SK-N-SH (cell line): Measurements from ENCODE around the gene ANXA9.

Experiments used
- CTCF ChIP-seq: fragments of 200-600 bp; sonication (generic); IDR thresholded peaks from 2 replicates; pipeline ENCODE4 v1.6.1; 2017; ENCODE audit warnings: antibody characterized with exemption, mild to moderate bottlenecking, moderate library complexity
- ELF1 ChIP-seq: IDR thresholded peaks from 2 replicates; pipeline ENCODE4 v1.4.0; 2012
- EP300 ChIP-seq, 2 experiments: IDR thresholded peaks; 2 replicates each; pipeline versions ENCODE4 v1.4.0 to v1.6.1; 2012; ENCODE audit warnings: borderline replicate concordance in 1 of 2, low read depth in 1 of 2, low read length in 1 of 2
- FOXJ3 ChIP-seq: sonication (generic); formaldehyde crosslinking; IDR thresholded peaks from 2 replicates; pipeline ENCODE4 v1.5.1; 2020; ENCODE audit warnings: mild to moderate bottlenecking, missing genetic modification reagents
- MAX ChIP-seq: IDR thresholded peaks from 2 replicates; pipeline ENCODE4 v1.4.0; 2012; ENCODE audit warnings: low read depth
- MXI1 ChIP-seq: IDR thresholded peaks from 2 replicates; pipeline ENCODE4 v1.6.1; 2012; ENCODE audit warnings: mild to moderate bottlenecking, low read depth, low read length, improper control_type of control experiment
- NFIC ChIP-seq: IDR thresholded peaks from 2 replicates; pipeline ENCODE4 v1.4.0; 2012; ENCODE audit warnings: borderline replicate concordance
- PBX3 ChIP-seq: IDR thresholded peaks from 2 replicates; pipeline ENCODE4; 2012
- POLR2AphosphoS5 ChIP-seq: IDR thresholded peaks from 2 replicates; pipeline ENCODE4 v1.6.1; 2012; ENCODE audit warnings: low read depth, low read length
- RAD21 ChIP-seq: IDR thresholded peaks from 2 replicates; pipeline ENCODE4 v1.6.1; 2012; ENCODE audit warnings: mild to moderate bottlenecking, low read length
- SMC3 ChIP-seq: IDR thresholded peaks from 2 replicates; pipeline ENCODE4 v1.6.1; 2012; ENCODE audit warnings: low read depth, low read length, improper control_type of control experiment
- TAF1 ChIP-seq: IDR thresholded peaks from 2 replicates; pipeline ENCODE4 v1.6.1; 2012; ENCODE audit warnings: low read depth, mild to moderate bottlenecking, low read length, moderate library complexity, borderline replicate concordance
- YY1 ChIP-seq: IDR thresholded peaks from 2 replicates; pipeline ENCODE4 v1.4.0; 2012; ENCODE audit warnings: low read depth, mild to moderate bottlenecking

GRCh38 chr1:150964164-150964489 lies 18.0 kb upstream of the ANXA9 start:
- no peak for TF ChIP-seq CTCF
- TF ChIP-seq ELF1 = no peak
- no peak for TF ChIP-seq EP300 (IDR thresholded peaks at IDR 0.05; ENCODE audit: borderline replicate concordance in 1 of 2, low read depth in 1 of 2, low read length in 1 of 2)
- no peak for TF ChIP-seq SMC3
- no peak for TF ChIP-seq NFIC
- TF ChIP-seq TAF1 = no peak
- no peak for TF ChIP-seq MAX
- no peak for TF ChIP-seq POLR2AphosphoS5
- no peak for TF ChIP-seq RAD21
- TF ChIP-seq PBX3 = no peak
- no peak for TF ChIP-seq FOXJ3 (CRISPR knock-in tag)
- no peak for TF ChIP-seq MXI1
- no peak for TF ChIP-seq YY1
